Gastrocnemius medialis (tissue), 4 donors: Measurements from ENCODE around the gene DLX4. TPM values are rescaled to one million over a fixed set of nuclear protein-coding genes. Genes with fewer than 3 reads are reported as not detected.

Experiments used
- ATAC-seq, 2 donors: fragments of 150-250 bp; one replicate each; pipeline ENCODE4 v1.9.1; 2016
- DNase-seq, 2 donors: peaks; one replicate each; pipeline ENCODE4 v3.0.0-alpha.2; 2019
- H3K27ac ChIP-seq, 4 donors: fragments of 200-600 bp; sonication (generic); 1 replicate in 1 of 4; 2 replicates in 3 of 4; pipeline ENCODE4 v1.5.1; 2016 to 2018; ENCODE audit warnings: mild to moderate bottlenecking in 2 of 4, moderate library complexity in 1 of 4
- H3K27me3 ChIP-seq, 3 donors: fragments of 200-600 bp; sonication (generic) in 2 of 3; 1 replicate in 1 of 3; 2 replicates in 2 of 3; pipeline versions ENCODE4 v1.5.1 to v1.6.0; 2016 to 2019; ENCODE audit warnings: mild to moderate bottlenecking in 1 of 3, moderate library complexity in 1 of 3
- H3K36me3 ChIP-seq, 2 donors: fragments of 200-600 bp; sonication (generic) in 1 of 2; one replicate each; pipeline ENCODE4 v1.5.1; 2017 to 2018
- H3K4me1 ChIP-seq, 2 donors: fragments of 200-600 bp; sonication (generic) in 1 of 2; one replicate each; pipeline ENCODE4 v1.5.1; 2016 to 2017; ENCODE audit warnings: mild to moderate bottlenecking in 2 of 2
- H3K4me3 ChIP-seq, 4 donors: fragments of 200-600 bp; sonication (generic) in 3 of 4; 1 replicate in 1 of 4; 2 replicates in 3 of 4; pipeline ENCODE4 v1.5.1; 2016 to 2019; ENCODE audit warnings: mild to moderate bottlenecking in 2 of 4
- H3K9me3 ChIP-seq, 3 donors: fragments of 200-600 bp; sonication (generic) in 2 of 3; 1 replicate in 1 of 3; 2 replicates in 2 of 3; pipeline ENCODE4 v1.5.1; 2016 to 2019
- POLR2A ChIP-seq, 2 donors: fragments of 450-650 bp; IDR thresholded peaks; one replicate each; pipeline ENCODE4 v1.6.1; 2017; ENCODE audit warnings: antibody characterized with exemption in 2 of 2, mild to moderate bottlenecking in 2 of 2, moderate library complexity in 2 of 2
- in situ Hi-C, 4 donors: fragments of 200-750 bp; cut with MboI; loops; one replicate each; pipeline versions ENCODE4 v1.15.0 to v1.8.0; 2017; ENCODE audit warnings: low sequenced_read_pairs in 4 of 4
- intact Hi-C: fragments of 100-400 bp; cut with DNase I; formaldehyde crosslinking; loops from one replicate; pipeline ENCODE4 v1.15.1; 2023; ENCODE audit warnings: low total_unique reads
- total RNA-seq, 4 donors: library from RNA; depleted of rRNA; stranded (reverse); fragments of >200 nt; gene quantifications; one replicate each; pipeline versions ENCODE4 v1.1.0 to v1.2.3, GENCODE V29; 2016
- TF ChIP-seq, protein P1 (sequence below), 5 experiments: fragments of 450-650 bp in 3 of 5; fragments of 200-600 bp in 2 of 5; sonication (generic) in 2 of 5; IDR thresholded peaks in 4 of 5; conservative IDR thresholded peaks in 1 of 5; 1 replicate in 4 of 5; 2 replicates in 1 of 5; pipeline ENCODE4 v1.5.1; 2016 to 2019; ENCODE audit warnings: antibody characterized with exemption in 5 of 5, mild to moderate bottlenecking in 3 of 5, moderate library complexity in 3 of 5

DLX4 gene
- total RNA-seq, 4 donors from 2014 or later = not detected

DNA sequence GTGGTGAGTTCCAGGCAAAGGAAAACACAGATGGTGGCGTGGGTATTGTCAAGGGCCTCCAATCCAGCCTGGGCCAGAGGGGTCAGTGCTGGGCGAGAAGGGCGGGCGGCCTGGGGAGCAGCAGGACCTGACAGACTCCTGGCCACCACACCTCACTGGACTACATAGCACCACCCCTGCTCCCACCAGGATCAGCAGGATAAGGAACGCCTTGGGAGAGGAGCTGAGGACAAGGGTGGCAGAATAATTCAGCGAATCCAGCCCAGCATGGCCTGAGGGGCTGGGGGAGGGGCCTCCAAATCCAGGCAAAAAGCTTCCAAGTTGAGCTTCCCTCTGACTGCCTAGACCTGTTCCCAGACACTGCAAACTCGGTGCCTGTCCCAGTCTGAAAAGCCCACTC lies 6.5 kb downstream of the DLX4 start:
- TF ChIP-seq POLR2A (IDR thresholded peaks at IDR 0.05) = no peak
- TF ChIP-seq, protein P1, sequence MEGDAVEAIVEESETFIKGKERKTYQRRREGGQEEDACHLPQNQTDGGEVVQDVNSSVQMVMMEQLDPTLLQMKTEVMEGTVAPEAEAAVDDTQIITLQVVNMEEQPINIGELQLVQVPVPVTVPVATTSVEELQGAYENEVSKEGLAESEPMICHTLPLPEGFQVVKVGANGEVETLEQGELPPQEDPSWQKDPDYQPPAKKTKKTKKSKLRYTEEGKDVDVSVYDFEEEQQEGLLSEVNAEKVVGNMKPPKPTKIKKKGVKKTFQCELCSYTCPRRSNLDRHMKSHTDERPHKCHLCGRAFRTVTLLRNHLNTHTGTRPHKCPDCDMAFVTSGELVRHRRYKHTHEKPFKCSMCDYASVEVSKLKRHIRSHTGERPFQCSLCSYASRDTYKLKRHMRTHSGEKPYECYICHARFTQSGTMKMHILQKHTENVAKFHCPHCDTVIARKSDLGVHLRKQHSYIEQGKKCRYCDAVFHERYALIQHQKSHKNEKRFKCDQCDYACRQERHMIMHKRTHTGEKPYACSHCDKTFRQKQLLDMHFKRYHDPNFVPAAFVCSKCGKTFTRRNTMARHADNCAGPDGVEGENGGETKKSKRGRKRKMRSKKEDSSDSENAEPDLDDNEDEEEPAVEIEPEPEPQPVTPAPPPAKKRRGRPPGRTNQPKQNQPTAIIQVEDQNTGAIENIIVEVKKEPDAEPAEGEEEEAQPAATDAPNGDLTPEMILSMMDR (IDR thresholded peaks at IDR 0.05 in 4 of 5, conservative IDR thresholded peaks at IDR 0.05 in 1 of 5) = no peak
- in situ Hi-C loops = loop anchor here in 3 of 4 donors (25.0 kb wide), 1 partner anchor 413 kb away; no protein-coding TSS in a partner anchor
- DNase-seq = no peak

DNA sequence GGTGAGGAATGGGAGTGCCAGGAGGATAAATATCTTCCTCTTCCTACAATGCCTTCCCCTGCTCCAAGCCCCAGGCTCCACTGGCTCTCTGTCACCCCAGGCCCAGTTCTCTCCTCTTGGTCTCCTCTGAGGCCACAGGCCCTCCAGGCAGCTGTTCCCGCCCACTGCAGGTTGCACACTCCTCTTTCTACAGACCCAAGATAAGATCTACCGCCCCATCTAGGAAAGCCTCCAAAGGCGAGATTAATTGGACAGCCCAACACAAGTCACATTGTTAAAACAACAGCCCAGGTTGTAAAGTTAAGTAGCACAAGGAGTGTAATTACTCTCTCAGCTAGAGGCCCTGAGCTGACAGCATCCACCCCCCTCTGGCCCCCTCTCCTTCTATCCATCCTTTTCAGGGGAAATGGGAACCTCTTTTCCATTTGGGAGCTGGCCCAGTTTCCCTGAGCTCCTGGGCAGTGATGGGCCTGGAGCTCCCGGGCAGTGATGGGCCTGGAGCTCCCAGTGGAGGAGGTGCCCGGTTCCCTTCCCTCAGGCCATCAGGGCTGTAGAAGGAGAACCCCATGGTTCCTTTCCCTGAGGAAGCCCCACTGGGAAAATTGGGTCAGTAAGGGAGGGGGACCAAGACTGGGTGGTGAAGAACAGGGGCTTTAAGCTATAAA lies 7.3 kb downstream of the DLX4 start:
- TF ChIP-seq, protein P1 (IDR thresholded peaks at IDR 0.05 in 4 of 5, conservative IDR thresholded peaks at IDR 0.05 in 1 of 5) = no peak
- TF ChIP-seq POLR2A (IDR thresholded peaks at IDR 0.05) = no peak
- Histone ChIP-seq H3K4me3 (no peak overlapping the region), H3K36me3 (no peaks in the 10 kb centered on the region), H3K27me3 (peaks cover 31 to 49% (median 40%) of the 10 kb centered on the region in 3 donors), H3K4me1 (peaks cover 0 to 12% of the 10 kb centered on the region in 2 donors), H3K9me3 (no peaks in the 10 kb centered on the region), H3K27ac (no peak overlapping the region)
- ATAC-seq (no peak), DNase-seq (no peak)
- in situ Hi-C loops = loop anchor here in 3 of 4 donors (25.0 kb wide), 1 partner anchor 414 kb away; no protein-coding TSS in a partner anchor
- intact Hi-C loops = no loop called here

More for the DNA sequence above, 6.5 kb downstream of the DLX4 start:
- intact Hi-C loops = no loop called here
- Histone ChIP-seq H3K27ac (no peak overlapping the region), H3K27me3 (peaks cover 38 to 55% (median 48%) of the 10 kb centered on the region in 3 donors), H3K4me1 (peaks cover 0 to 12% of the 10 kb centered on the region in 2 donors), H3K9me3 (no peaks in the 10 kb centered on the region), H3K36me3 (no peaks in the 10 kb centered on the region), H3K4me3 (no peak overlapping the region)
- no peak for ATAC-seq

DNA sequence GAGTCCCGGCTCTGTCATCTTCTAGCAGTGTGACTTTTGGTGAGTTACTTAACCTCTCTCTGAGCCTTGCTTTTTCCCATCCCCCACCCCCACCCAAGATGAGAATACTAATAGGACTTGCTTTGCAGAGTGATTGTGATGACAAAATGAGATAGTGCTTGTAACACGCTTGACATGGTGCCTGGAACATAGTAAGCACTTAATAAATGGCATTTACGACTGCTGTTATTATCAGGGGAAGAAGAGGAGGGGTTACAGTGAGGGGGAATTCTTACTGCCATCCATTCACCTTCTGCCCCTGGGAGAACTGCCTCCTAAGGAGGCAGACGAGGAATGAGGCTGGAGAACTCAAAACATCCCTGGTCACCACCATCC lies 7.8 kb downstream of the DLX4 start:
- TF ChIP-seq, protein P1 (IDR thresholded peaks at IDR 0.05 in 4 of 5, conservative IDR thresholded peaks at IDR 0.05 in 1 of 5) = no peak
- no peak for TF ChIP-seq POLR2A (IDR thresholded peaks at IDR 0.05)
- Histone ChIP-seq H3K27ac (no peak overlapping the region), H3K9me3 (no peaks in the 10 kb centered on the region), H3K36me3 (no peaks in the 10 kb centered on the region), H3K4me1 (peaks cover 0 to 8% of the 10 kb centered on the region in 2 donors), H3K27me3 (peaks cover 25 to 48% (median 35%) of the 10 kb centered on the region in 3 donors), H3K4me3 (no peak overlapping the region)
- intact Hi-C loops = no loop called here
- in situ Hi-C loops = loop anchor here in 3 of 4 donors (25.0 kb wide), 1 partner anchor 415 kb away; no protein-coding TSS in a partner anchor
- ATAC-seq = no peak
- DNase-seq = no peak

DNA sequence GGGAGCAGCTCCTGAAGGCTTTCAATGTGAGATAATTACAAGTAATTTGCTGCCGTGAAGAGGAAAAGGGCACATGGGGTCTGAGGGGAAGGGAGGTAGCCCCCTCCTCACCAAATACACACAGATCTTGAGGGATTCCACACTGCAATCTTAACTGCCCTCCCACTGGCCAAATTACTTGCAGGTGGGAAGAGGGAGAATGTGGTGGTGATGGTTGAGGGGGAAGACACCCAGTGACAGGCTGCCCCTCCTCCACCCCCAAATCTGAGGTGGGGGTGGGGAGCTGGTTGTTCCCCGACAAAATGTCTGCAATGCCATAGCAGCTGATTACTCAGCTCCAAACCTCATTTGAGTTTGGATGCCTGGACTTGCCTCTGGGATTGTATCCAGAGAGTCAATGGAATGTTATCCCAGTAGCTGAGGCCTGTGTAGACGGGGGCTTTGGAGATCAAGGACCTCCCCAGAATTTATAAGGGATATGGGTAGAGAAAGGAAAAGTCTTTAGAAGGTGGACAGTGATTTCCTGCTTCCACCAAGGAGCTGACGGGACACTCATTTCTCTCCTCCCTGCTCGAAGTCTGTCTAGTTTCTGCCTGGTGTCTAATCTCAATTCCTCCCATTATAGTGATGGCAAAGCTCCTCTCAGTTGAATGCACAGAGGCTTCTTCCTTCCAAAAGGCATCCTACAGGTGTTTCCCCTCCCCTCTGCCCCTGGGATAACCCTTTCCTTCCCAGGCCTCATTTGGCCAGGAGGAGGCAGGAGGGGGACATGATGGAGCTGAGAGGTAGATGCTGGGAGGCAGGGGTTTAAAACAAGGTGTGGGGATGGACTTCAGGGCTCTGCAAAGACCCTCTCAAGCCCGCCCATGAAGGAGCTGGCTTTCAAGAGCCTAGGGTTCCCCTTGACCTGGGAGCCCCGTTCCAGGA lies 8.7 kb downstream of the DLX4 start:
- in situ Hi-C loops = loop anchor here in 3 of 4 donors (25.0 kb wide), 1 partner anchor 415 kb away; no protein-coding TSS in a partner anchor
- TF ChIP-seq, protein P1 (IDR thresholded peaks at IDR 0.05 in 4 of 5, conservative IDR thresholded peaks at IDR 0.05 in 1 of 5) = no peak
- no peak for TF ChIP-seq POLR2A (IDR thresholded peaks at IDR 0.05)
- H3K27me3 ChIP-seq = peaks cover 16 to 39% (median 26%) of the 10 kb centered on the region in 3 donors
- DNase-seq (no peak), ATAC-seq (no peak)
- H3K36me3 ChIP-seq = no peaks in the 10 kb centered on the region
- H3K27ac ChIP-seq = no peak overlapping the region
- no peaks in the 10 kb centered on the region for H3K4me1 ChIP-seq
- H3K4me3 ChIP-seq = no peak overlapping the region
- H3K9me3 ChIP-seq = no peaks in the 10 kb centered on the region
- intact Hi-C loops = no loop called here
